Neural cell (in vitro differentiated cells): ENCODE results near the gene RABL3.

Source experiments
- CTCF ChIP-seq: fragments of 450-650 bp; IDR thresholded peaks from 2 replicates; pipeline ENCODE4 v1.5.1; 2014; ENCODE audit warnings: antibody characterized with exemption, mild to moderate bottlenecking, moderate library complexity; ENCODE audit not compliant: poor library complexity, severe bottlenecking
- EP300 ChIP-seq: fragments of 450-650 bp; conservative IDR thresholded peaks from 2 replicates; pipeline ENCODE4 v1.6.1; 2014; ENCODE audit warnings: antibody characterized with exemption, mild to moderate bottlenecking, moderate library complexity; ENCODE audit not compliant: poor library complexity, severe bottlenecking
- RAD21 ChIP-seq: fragments of 450-650 bp; conservative IDR thresholded peaks from 2 replicates; pipeline ENCODE4 v1.6.1; 2014; ENCODE audit warnings: antibody characterized with exemption, mild to moderate bottlenecking, moderate library complexity
- TAF1 ChIP-seq: IDR thresholded peaks from 2 replicates; pipeline ENCODE4 v1.6.1; 2012; ENCODE audit warnings: low read depth

- no peak for TF ChIP-seq CTCF
- no peak for TF ChIP-seq RAD21
- TF ChIP-seq TAF1: no peak
- no peak for TF ChIP-seq EP300
Measured at GRCh38 chr3:120710369-120710768, 31.9 kb downstream of the RABL3 start.
